CD14-positive monocyte (primary cell): ENCODE data around the gene OR52K2. TPM values are rescaled to one million over a fixed set of nuclear protein-coding genes. Genes with fewer than 3 reads are reported as not detected.

Experiments used
- DNase-seq, 3 donors: peaks; one replicate each; pipeline ENCODE4 v3.0.0-alpha.2; 2011 to 2022
- H2AFZ ChIP-seq: 2 replicates; pipeline ENCODE4 v1.6.0; 2012; ENCODE audit warnings: mild to moderate bottlenecking, low read depth, low read length, inconsistent platforms; ENCODE audit not compliant: insufficient read depth, poor library complexity, severe bottlenecking
- H3K27ac ChIP-seq, 2 donors: 1 replicate in 1 of 2; 2 replicates in 1 of 2; pipeline ENCODE4 v1.5.1; 2012 to 2013; ENCODE audit warnings: low read length in 2 of 2, control low read depth in 1 of 2, inconsistent platforms in 1 of 2, low read depth in 1 of 2, mild to moderate bottlenecking in 1 of 2
- H3K27me3 ChIP-seq, 2 donors: one replicate each; pipeline versions ENCODE4 v1.6.0 to v1.6.1; 2011 to 2013; ENCODE audit warnings: low read length in 2 of 2; ENCODE audit not compliant: control insufficient read depth in 2 of 2, insufficient read depth in 2 of 2
- H3K36me3 ChIP-seq, 2 donors: replicated peaks in 1 of 2; 1 replicate in 1 of 2; 2 replicates in 1 of 2; pipeline versions ENCODE4 v1.5.1 to v1.6.1; 2012 to 2013; ENCODE audit warnings: low read length in 2 of 2, control low read depth in 1 of 2, inconsistent platforms in 1 of 2, mild to moderate bottlenecking in 1 of 2; ENCODE audit not compliant: insufficient read depth in 2 of 2, control insufficient read depth in 1 of 2
- H3K4me1 ChIP-seq, 2 donors: 1 replicate in 1 of 2; 2 replicates in 1 of 2; pipeline versions ENCODE4 v1.5.1 to v1.6.1; 2012 to 2013; ENCODE audit warnings: low read length in 2 of 2, control low read depth in 1 of 2, inconsistent platforms in 1 of 2, mild to moderate bottlenecking in 1 of 2, moderate library complexity in 1 of 2; ENCODE audit not compliant: insufficient read depth in 2 of 2, control insufficient read depth in 1 of 2
- H3K4me2 ChIP-seq: replicated peaks from 2 replicates; pipeline ENCODE3; 2012; ENCODE audit warnings: low read length, moderate library complexity, mild to moderate bottlenecking; ENCODE audit not compliant: poor library complexity, severe bottlenecking; ENCODE audit errors: extremely low read depth
- H3K4me3 ChIP-seq, 3 experiments: fragments of 200-600 bp in 1 of 3; sonication (generic) in 1 of 3; replicated peaks in 1 of 3; 1 replicate in 2 of 3; 2 replicates in 1 of 3; pipeline ENCODE4 v1.5.1; 2011 to 2013; ENCODE audit warnings: low read length in 3 of 3, mild to moderate bottlenecking in 3 of 3, control low read depth in 2 of 3, low read depth in 2 of 3, inconsistent platforms in 1 of 3, moderate library complexity in 1 of 3
- H3K79me2 ChIP-seq: 2 replicates; pipeline ENCODE4 v1.6.0; 2012; ENCODE audit warnings: mild to moderate bottlenecking, control low read depth, inconsistent platforms, low read length, moderate library complexity; ENCODE audit not compliant: insufficient read depth
- H3K9ac ChIP-seq: 2 replicates; pipeline ENCODE4 v1.6.0; 2017; ENCODE audit warnings: low read length, mild to moderate bottlenecking; ENCODE audit not compliant: insufficient read depth, poor library complexity, severe bottlenecking
- H3K9me3 ChIP-seq, 2 donors: replicated peaks in 1 of 2; 1 replicate in 1 of 2; 2 replicates in 1 of 2; pipeline versions ENCODE4 v1.5.1 to v1.6.1; 2012 to 2013; ENCODE audit warnings: low read length in 2 of 2, control low read depth in 1 of 2; ENCODE audit not compliant: control insufficient read depth in 1 of 2, insufficient read depth in 1 of 2
- H4K20me1 ChIP-seq: 2 replicates; pipeline ENCODE4 v1.6.0; 2012; ENCODE audit warnings: mild to moderate bottlenecking, low read length, control low read depth, moderate library complexity; ENCODE audit not compliant: insufficient read depth
- H3K27ac Mint-ChIP-seq, 7 donors: one replicate each; pipeline ENCODE4 v1.8.0; 2020; ENCODE audit warnings: mild to moderate bottlenecking in 7 of 7, mixed read lengths in 7 of 7, moderate library complexity in 6 of 7, inconsistent platforms in 2 of 7
- H3K27me3 Mint-ChIP-seq, 3 donors: one replicate each; pipeline ENCODE4 v1.8.0; 2021 to 2022; ENCODE audit warnings: low read depth in 3 of 3, mild to moderate bottlenecking in 3 of 3, mixed read lengths in 3 of 3, moderate library complexity in 3 of 3, inconsistent platforms in 1 of 3
- H3K36me3 Mint-ChIP-seq, 2 donors: one replicate each; pipeline ENCODE4 v1.8.0; 2020; ENCODE audit warnings: mixed read lengths in 2 of 2, inconsistent platforms in 1 of 2, mild to moderate bottlenecking in 1 of 2
- H3K4me1 Mint-ChIP-seq: one replicate; pipeline ENCODE4 v1.8.0; 2020; ENCODE audit warnings: mild to moderate bottlenecking, mixed read lengths
- H3K4me3 Mint-ChIP-seq, 2 donors: one replicate each; pipeline ENCODE4 v1.8.0; 2020; ENCODE audit warnings: mild to moderate bottlenecking in 2 of 2, mixed read lengths in 2 of 2, moderate library complexity in 1 of 2
- H3K9me3 Mint-ChIP-seq, 7 donors: one replicate each; pipeline ENCODE4 v1.8.0; 2020 to 2022; ENCODE audit warnings: mixed read lengths in 7 of 7, mild to moderate bottlenecking in 6 of 7, moderate library complexity in 6 of 7, inconsistent platforms in 2 of 7
- CTCF ChIP-seq: fragments of 200-600 bp; IDR thresholded peaks from one replicate; pipeline ENCODE4 v1.8.0; 2022; ENCODE audit warnings: antibody characterized with exemption, mild to moderate bottlenecking
- WGBS: methylation state at CpG from one replicate; pipeline ENCODE4 v1.1.5; 2013; ENCODE audit warnings: missing lambda C conversion rate; ENCODE audit not compliant: insufficient coverage; 5-methylcytosine and 5-hydroxymethylcytosine counted together
- intact Hi-C, 2 donors: fragments of 100-400 bp; cut with micrococcal nuclease; formaldehyde crosslinking; loops; one replicate each; pipeline versions ENCODE4 v1.15.0 to v1.15.1; 2023
- polyA plus RNA-seq, 3 donors: library from polyadenylated mRNA; depleted of rRNA in 1 of 3; unstranded in 2 of 3; stranded (reverse) in 1 of 3; fragments of 300-500 nt in 2 of 3; fragments of >200 nt in 1 of 3; fragmentation: Illumina TruSeq in 2 of 3; gene quantifications; 1 replicate in 2 of 3; 2 replicates in 1 of 3; pipeline ENCODE4 v1.2.3, GENCODE V29; 2012 to 2021

Gene OR52K2
- polyA plus RNA-seq, 3 donors: 0.16 to 1.5 (median 0.41) TPM

- H3K9me3 Mint-ChIP-seq: peaks cover 0 to 9% (median 2%) of the 10 kb centered on the region in 7 donors
- H3K27ac ChIP-seq: no peak overlapping the region
- TF ChIP-seq CTCF: no peak
- no peaks in the 10 kb centered on the region for H3K9me3 ChIP-seq
- no peaks in the 10 kb centered on the region for H3K4me1 ChIP-seq
- no peaks in the 10 kb centered on the region for H3K79me2 ChIP-seq
- H3K27ac Mint-ChIP-seq: no peak overlapping the region
- peaks cover 23% of the 10 kb centered on the region for H4K20me1 ChIP-seq
- peaks cover 11% of the 10 kb centered on the region for H3K4me1 Mint-ChIP-seq
- no peak overlapping the region for H3K9ac ChIP-seq
- intact Hi-C loops: no loop called here
- H3K4me2 ChIP-seq: no peak overlapping the region
- no peaks in the 10 kb centered on the region for H3K27me3 ChIP-seq
- no peak overlapping the region for H3K4me3 Mint-ChIP-seq
- DNase-seq: no peak
- 88% methylated on average over 1 of the region's 1 CpG for WGBS
- no peak overlapping the region for H2AFZ ChIP-seq
- peaks cover 0 to 2% (median 1%) of the 10 kb centered on the region in 3 donors for H3K27me3 Mint-ChIP-seq
- peaks cover 44 to 56% of the 10 kb centered on the region in 2 donors for H3K36me3 Mint-ChIP-seq
- peaks cover 8 to 45% of the 10 kb centered on the region in 2 donors for H3K36me3 ChIP-seq
- no peak overlapping the region for H3K4me3 ChIP-seq
Measured at GRCh38 chr11:4416306-4416705, 32.8 kb upstream of the OR52K2 start.

- Histone ChIP-seq H3K27me3 (no peaks in the 10 kb centered on the region), H3K4me2 (no peak overlapping the region), H3K9ac (no peak overlapping the region), H3K4me3 (no peak overlapping the region), H3K36me3 (peaks cover 8 to 44% of the 10 kb centered on the region in 2 donors), H3K27ac (no peak overlapping the region), H3K79me2 (no peaks in the 10 kb centered on the region), H2AFZ (no peak overlapping the region), H3K9me3 (no peaks in the 10 kb centered on the region), H4K20me1 (peaks cover 21% of the 10 kb centered on the region), H3K4me1 (no peaks in the 10 kb centered on the region)
- H3K27ac Mint-ChIP-seq: no peak overlapping the region
- peaks cover 11% of the 10 kb centered on the region for H3K4me1 Mint-ChIP-seq
- peaks cover 0 to 9% (median 2%) of the 10 kb centered on the region in 7 donors for H3K9me3 Mint-ChIP-seq
- H3K36me3 Mint-ChIP-seq: peaks cover 42 to 54% of the 10 kb centered on the region in 2 donors
- no peak for TF ChIP-seq CTCF
- intact Hi-C loops: no loop called here
- WGBS: no CpG with 5 or more reads among the region's 1 CpG
- H3K4me3 Mint-ChIP-seq: no peak overlapping the region
- peaks cover 0 to 2% (median 1%) of the 10 kb centered on the region in 3 donors for H3K27me3 Mint-ChIP-seq
- DNase-seq: no peak
Measured at GRCh38 chr11:4416816-4417215, 32.3 kb upstream of the OR52K2 start.
